GM12878 (cell line): ENCODE measurements around the gene SHB. TPM values are rescaled to one million over a fixed set of nuclear protein-coding genes. Genes with fewer than 3 reads are reported as not detected.

ENCODE experiments used
- ATAC-seq: fragments of 200-7000 bp; cut with Tn5 transposase; 3 replicates; pipeline ENCODE4 v1.9.1; 2020; ENCODE audit warnings: mild to moderate bottlenecking, moderate library complexity
- BruUV-seq: library from RNA; stranded (reverse); fragments of 400-500 nt; replicated peaks from 2 replicates; lab custom pipeline; 2021; lab: Mats Ljungman, UMichigan
- CTCF ChIA-PET: fragments of 300-600 bp; sonication (Branson Sonifier 250); formaldehyde crosslinking; extraction: SDS; loops from one replicate; lab custom pipeline; 2021; ENCODE audit warnings: inconsistent platforms; lab: Yijun Ruan, JAX
- POLR2A ChIA-PET: fragments of 350-600 bp; formaldehyde crosslinking; extraction: SDS; loops from one replicate; lab custom pipeline; 2021; ENCODE audit warnings: inconsistent platforms; lab: Charles Lee
- RAD21 ChIA-PET: fragments of 300-600 bp; sonication (Branson Sonifier 250); formaldehyde crosslinking; loops from one replicate; lab custom pipeline; 2023; ENCODE audit warnings: antibody characterized with exemption; ENCODE audit not compliant: unreplicated experiment; lab: Charles Lee
- SMC1A ChIA-PET: fragments of 300-600 bp; sonication (Branson Sonifier 250); formaldehyde crosslinking; loops from one replicate; lab custom pipeline; 2023; ENCODE audit not compliant: unreplicated experiment, uncharacterized antibody; lab: Charles Lee
- DNase-seq: peaks from one replicate; pipeline ENCODE4 v3.0.0-alpha.2; 2011; ENCODE audit warnings: low read depth, low spot score
- FAIRE-seq: peaks from 3 replicates; lab custom pipeline; 2011; peaks lifted over from hg19 to GRCh38; lab: Jason Lieb, UNC
- H2AFZ ChIP-seq: 2 replicates; pipeline ENCODE4 v1.6.0; 2011; ENCODE audit warnings: low read depth, low read length, control low read depth; ENCODE audit not compliant: control insufficient read depth
- H3K27ac ChIP-seq: 2 replicates; pipeline ENCODE4 v1.5.1; 2011; ENCODE audit warnings: control low read depth; ENCODE audit not compliant: control insufficient read depth, insufficient read depth
- H3K27me3 ChIP-seq, 2 experiments: replicated peaks in 1 of 2; 2 replicates each; pipeline versions ENCODE4 v1.6.0 to v1.6.1; 2011; ENCODE audit warnings: low read length in 1 of 2; ENCODE audit not compliant: control insufficient read depth in 2 of 2, insufficient read depth in 2 of 2
- H3K36me3 ChIP-seq, 2 experiments: 2 replicates each; pipeline ENCODE4 v1.5.1; 2011; ENCODE audit warnings: low read length in 1 of 2; ENCODE audit not compliant: control insufficient read depth in 2 of 2, insufficient read depth in 2 of 2
- H3K4me1 ChIP-seq: 2 replicates; pipeline ENCODE4 v1.6.1; 2011; ENCODE audit warnings: mild to moderate bottlenecking, low read length, moderate library complexity, mixed read lengths; ENCODE audit not compliant: control insufficient read depth, insufficient read depth
- H3K4me2 ChIP-seq: 2 replicates; pipeline ENCODE4 v1.6.0; 2011; ENCODE audit warnings: control low read depth; ENCODE audit not compliant: control insufficient read depth, insufficient read depth
- H3K4me3 ChIP-seq: fragments of 200-600 bp; sonication (generic); 2 replicates; pipeline ENCODE4 v1.5.1; 2016
- H3K79me2 ChIP-seq: 2 replicates; pipeline ENCODE4 v1.6.0; 2011; ENCODE audit warnings: low read length; ENCODE audit not compliant: control insufficient read depth, insufficient read depth
- H3K9ac ChIP-seq: 2 replicates; pipeline ENCODE4 v1.8.0; 2011; ENCODE audit warnings: low read length, control low read depth, mixed read lengths; ENCODE audit not compliant: control insufficient read depth, insufficient read depth
- H3K9me3 ChIP-seq: replicated peaks from 3 replicates; pipeline ENCODE4 v1.5.1; 2011; ENCODE audit warnings: mild to moderate bottlenecking, low read length; ENCODE audit not compliant: control insufficient read depth, insufficient read depth
- H4K20me1 ChIP-seq: 2 replicates; pipeline ENCODE4 v1.6.0; 2011; ENCODE audit not compliant: control insufficient read depth, insufficient read depth
- BCLAF1 ChIP-seq: fragments of 450-650 bp; IDR thresholded peaks from 2 replicates; pipeline ENCODE4 v1.6.1; 2017; ENCODE audit warnings: antibody characterized with exemption, mild to moderate bottlenecking, moderate library complexity
- E4F1 ChIP-seq: fragments of 450-650 bp; IDR thresholded peaks from 2 replicates; pipeline ENCODE4 v1.6.1; 2018; ENCODE audit warnings: borderline replicate concordance, mild to moderate bottlenecking; ENCODE audit not compliant: partially characterized antibody
- HDAC6 ChIP-seq: fragments of 200-600 bp; sonication (generic); IDR thresholded peaks from one replicate; pipeline ENCODE4 v1.8.0; 2017; ENCODE audit warnings: antibody characterized with exemption; ENCODE audit not compliant: unreplicated experiment
- MTA2 ChIP-seq: fragments of 450-650 bp; IDR thresholded peaks from 2 replicates; pipeline ENCODE4 v1.6.1; 2016; ENCODE audit warnings: low read depth, mild to moderate bottlenecking, moderate library complexity
- TARDBP ChIP-seq: IDR thresholded peaks from 2 replicates; pipeline ENCODE4 v1.6.1; 2016; ENCODE audit warnings: borderline replicate concordance
- ZNF687 ChIP-seq: fragments of 450-650 bp; IDR thresholded peaks from 2 replicates; pipeline ENCODE4 v1.6.1; 2017; ENCODE audit warnings: mild to moderate bottlenecking, moderate library complexity
- WGBS: methylation state at CpG from one replicate; pipeline ENCODE4 v1.1.6; 2016; ENCODE audit warnings: low lambda C conversion rate; ENCODE audit not compliant: insufficient replicate concordance, insufficient coverage; ENCODE audit errors: missing lambda C conversion rate; 5-methylcytosine and 5-hydroxymethylcytosine counted together
- in situ Hi-C: fragments of 300-500 bp; cut with MboI; formaldehyde crosslinking; loops from 9 replicates; pipeline ENCODE4 v1.14.3; 2018; ENCODE audit warnings: mixed read lengths
- intact Hi-C: fragments of 100-400 bp; cut with micrococcal nuclease; formaldehyde crosslinking; loops from one replicate; pipeline ENCODE4 v1.14.2; 2022; ENCODE audit not compliant: unreplicated experiment
- polyA plus RNA-seq, 11 experiments: library from polyadenylated mRNA; depleted of rRNA in 4 of 11; unstranded in 6 of 11; stranded (reverse) in 5 of 11; fragments of >200 nt; fragmentation: Nextera tagmentation in 4 of 11; fragmentation: Illumina TruSeq in 1 of 11; extraction: Ambion mirVana in 4 of 11; extraction: Trizol in 1 of 11; gene quantifications; 1 replicate in 1 of 11; 2 replicates in 10 of 11; pipeline versions ENCODE4 v1.2.1 to v1.2.3, GENCODE V29; 2011 to 2016; ENCODE audit warnings: inconsistent platforms in 2 of 11, missing spikeins in 2 of 11, low read depth in 1 of 11
- total RNA-seq, 4 experiments: library from RNA; depleted of rRNA in 3 of 4; stranded (reverse); fragments of >200 nt in 3 of 4; fragmentation: Illumina TruSeq in 1 of 4; extraction: Trizol in 1 of 4; gene quantifications; 2 replicates each; pipeline versions ENCODE4 v1.2.1 to v1.2.3, GENCODE V29; 2013 to 2021

Gene SHB
- total and polyA plus RNA-seq, 10 of the 15 experiments (the other 5 are each of a cell fraction or from before 2014, with no cell fraction given): 0.29 to 6.2 (median 1.3) TPM

- no peak overlapping the region for H3K9ac ChIP-seq
- TF ChIP-seq E4F1 (no peak), MTA2 (no peak)
- H3K4me1 ChIP-seq: peaks cover 10% of the 10 kb centered on the region
- ATAC-seq (no peak), FAIRE-seq (no peak), DNase-seq (no peak)
- ChIA-PET CTCF (interaction anchor here (1.1 to 3.4 kb wide), 3 partner anchors 161 to 359 kb away, joined by 3 to 10 read pairs (median 7); no protein-coding TSS in a partner anchor), RAD21 (no interaction called here), POLR2A (no interaction called here), SMC1A (interaction anchor here (0.7 kb wide), 1 partner anchor 156 kb away, joined by 3 read pairs; no protein-coding TSS in a partner anchor)
- H4K20me1 ChIP-seq: no peaks in the 10 kb centered on the region
- 74% methylated on average over 4 of the region's 4 CpGs for WGBS
- no TSS peak for BruUV-seq
- peaks cover 25% of the 10 kb centered on the region for H3K79me2 ChIP-seq
- H3K9me3 ChIP-seq: no peaks in the 10 kb centered on the region
- no peak overlapping the region for H2AFZ ChIP-seq
- no peak overlapping the region for H3K4me3 ChIP-seq
- no peak overlapping the region for H3K27ac ChIP-seq
- intact Hi-C loops (loop anchor here (2.0 to 10.0 kb wide), 2 partner anchors 311 to 457 kb away; partner anchors contain the start of gene TOMM5), in situ Hi-C loops (loop anchor here (5.0 to 25.0 kb wide), 3 partner anchors 418 to 782 kb away; partner anchors contain the start of gene POLR1E)
- no peak overlapping the region for H3K4me2 ChIP-seq
- H3K27me3 ChIP-seq: no peaks in the 10 kb centered on the region
- no peaks in the 10 kb centered on the region for H3K36me3 ChIP-seq
These were observed 163.3 kb downstream of the SHB start for GRCh38 chr9:37905776-37906175.

GRCh38 chr9:37905131-37905505 lies 163.9 kb downstream of the SHB start:
- FAIRE-seq: no peak
- ATAC-seq: no peak
- H3K27ac ChIP-seq: no peak overlapping the region
- DNase-seq: no peak
- ChIA-PET POLR2A (no interaction called here), CTCF (interaction anchor here (0.9 to 3.4 kb wide), 4 partner anchors 8 to 359 kb away, joined by 4 to 10 read pairs (median 6); no protein-coding TSS in a partner anchor), RAD21 (no interaction called here), SMC1A (interaction anchor here (0.6 to 1.1 kb wide), 2 partner anchors 94 to 163 kb away, joined by 3 read pairs; no protein-coding TSS in a partner anchor)
- in situ Hi-C loops: loop anchor here (5.0 to 25.0 kb wide), 3 partner anchors 418 to 782 kb away; partner anchors contain the start of gene POLR1E
- no peak overlapping the region for H2AFZ ChIP-seq
- peaks cover 25% of the 10 kb centered on the region for H3K79me2 ChIP-seq
- H4K20me1 ChIP-seq: no peaks in the 10 kb centered on the region
- intact Hi-C loops: loop anchor here (2.0 to 10.0 kb wide), 2 partner anchors 310 to 458 kb away; partner anchors contain the start of gene TOMM5
- H3K27me3 ChIP-seq: no peaks in the 10 kb centered on the region
- H3K9ac ChIP-seq: no peak overlapping the region
- 78% methylated on average over 10 of the region's 10 CpGs for WGBS
- no peaks in the 10 kb centered on the region for H3K9me3 ChIP-seq
- H3K4me1 ChIP-seq: peaks cover 10% of the 10 kb centered on the region
- H3K4me2 ChIP-seq: no peak overlapping the region
- no TSS peak for BruUV-seq
- no peaks in the 10 kb centered on the region for H3K36me3 ChIP-seq
- no peak overlapping the region for H3K4me3 ChIP-seq
- no peak for TF ChIP-seq HDAC6
- TF ChIP-seq ZNF687: no peak
- no peak for TF ChIP-seq BCLAF1
- no peak for TF ChIP-seq TARDBP
